ENCODE measurements around the gene SYNPR. TPM values are rescaled to one million over a fixed set of nuclear protein-coding genes. Genes with fewer than 3 reads are reported as not detected.

The SYNPR gene
- not detected in 2 replicates for total RNA-seq

GRCh38 chr3:63278171-63279004 is at the start of gene SYNPR:
TSS of gene SYNPR (plus strand) at chr3:63278308.

DNA sequence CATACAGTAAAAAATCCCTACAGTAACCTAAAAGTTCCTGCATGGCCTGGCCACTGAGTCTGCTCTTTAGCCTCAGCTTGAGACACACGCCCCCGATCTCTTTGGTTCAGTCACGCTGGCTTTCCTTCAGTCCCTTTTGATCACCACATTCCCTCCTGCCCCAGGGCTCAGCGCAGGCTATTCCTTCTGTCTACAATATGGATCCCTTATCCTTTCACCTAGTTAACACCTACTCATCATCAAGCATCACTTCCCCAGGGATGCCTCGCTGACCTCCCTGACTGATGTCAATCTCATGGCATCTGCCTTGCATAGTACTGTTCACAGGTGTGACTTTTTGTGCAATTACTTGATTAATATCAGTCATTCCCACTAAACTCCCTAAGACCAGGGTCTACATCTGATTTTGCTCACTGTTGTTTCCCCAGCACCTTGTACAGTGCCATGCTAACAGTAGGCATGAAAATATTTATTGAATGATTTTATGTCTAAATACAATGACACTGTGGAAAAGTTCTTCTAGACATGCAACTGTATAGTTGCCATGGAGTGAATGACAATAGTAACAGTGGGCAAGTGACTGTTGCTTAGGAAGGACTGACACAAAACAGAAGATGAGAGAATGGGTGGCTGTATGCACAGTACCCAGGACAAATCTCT is 374.1 kb downstream of the SYNPR start, which contains the start of gene SNTN:
TSS of gene SNTN (plus strand) at position 610 of the 660 bp plus-strand sequence. CDS start at position 623, 13 bp downstream.

Small RNA genes within 50 kb of the gene (small RNA-seq; reads per million reads assigned to genes)
- gene RNA5SP134, result 0.08 reads per million
